Measurements from ENCODE around the gene RPS23.

DNA sequence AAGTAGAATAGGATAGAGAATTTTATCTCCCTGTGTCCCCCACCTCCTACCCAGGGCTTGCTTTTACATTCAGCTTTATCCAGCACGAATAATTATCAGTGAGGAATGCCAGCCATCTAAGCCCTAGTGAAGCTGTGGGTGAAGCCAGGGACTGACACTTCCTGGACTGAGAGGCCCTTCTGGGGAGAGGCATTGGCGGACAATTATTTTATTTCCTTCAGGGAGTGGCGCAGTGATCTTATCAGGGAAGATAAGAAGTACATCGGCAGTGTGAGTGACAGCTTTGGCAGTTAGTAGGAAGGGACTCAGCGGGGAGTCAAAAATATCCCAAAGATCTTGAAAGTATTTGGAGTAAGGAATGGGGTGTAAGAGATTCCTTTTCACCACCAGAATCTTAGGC is 34.9 kb upstream of the RPS23 start:
- TF ChIP-seq POLR2A (IDR thresholded peaks at IDR 0.05; ENCODE audit: control extremely low read depth in 1 of 2, low read depth in 2 of 2, low read length in 2 of 2) (no peak), MAX (IDR thresholded peaks at IDR 0.05) (no peak), CBX5 (IDR thresholded peaks at IDR 0.05; ENCODE audit: low read depth, low read length) (no peak), EZH2 (IDR thresholded peaks at IDR 0.05; ENCODE audit: low read depth, low read length, severe bottlenecking) (no peak), SP4 (IDR thresholded peaks at IDR 0.05; ENCODE audit: low read length) (no peak), BRCA1 (IDR thresholded peaks at IDR 0.05; ENCODE audit: low read depth, low read length) (no peak), POLR2AphosphoS5 (IDR thresholded peaks at IDR 0.05; ENCODE audit: low read depth, low read length) (no peak), EP300 (IDR thresholded peaks at IDR 0.05; ENCODE audit: borderline replicate concordance in 1 of 2, low read depth in 2 of 2, low read length in 2 of 2) (no peak)
- TF ChIP-seq, protein P1, sequence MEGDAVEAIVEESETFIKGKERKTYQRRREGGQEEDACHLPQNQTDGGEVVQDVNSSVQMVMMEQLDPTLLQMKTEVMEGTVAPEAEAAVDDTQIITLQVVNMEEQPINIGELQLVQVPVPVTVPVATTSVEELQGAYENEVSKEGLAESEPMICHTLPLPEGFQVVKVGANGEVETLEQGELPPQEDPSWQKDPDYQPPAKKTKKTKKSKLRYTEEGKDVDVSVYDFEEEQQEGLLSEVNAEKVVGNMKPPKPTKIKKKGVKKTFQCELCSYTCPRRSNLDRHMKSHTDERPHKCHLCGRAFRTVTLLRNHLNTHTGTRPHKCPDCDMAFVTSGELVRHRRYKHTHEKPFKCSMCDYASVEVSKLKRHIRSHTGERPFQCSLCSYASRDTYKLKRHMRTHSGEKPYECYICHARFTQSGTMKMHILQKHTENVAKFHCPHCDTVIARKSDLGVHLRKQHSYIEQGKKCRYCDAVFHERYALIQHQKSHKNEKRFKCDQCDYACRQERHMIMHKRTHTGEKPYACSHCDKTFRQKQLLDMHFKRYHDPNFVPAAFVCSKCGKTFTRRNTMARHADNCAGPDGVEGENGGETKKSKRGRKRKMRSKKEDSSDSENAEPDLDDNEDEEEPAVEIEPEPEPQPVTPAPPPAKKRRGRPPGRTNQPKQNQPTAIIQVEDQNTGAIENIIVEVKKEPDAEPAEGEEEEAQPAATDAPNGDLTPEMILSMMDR (IDR thresholded peaks at IDR 0.05; ENCODE audit: control extremely low read depth in 1 of 3, insufficient read depth in 1 of 3, low read depth in 1 of 3, low read length in 3 of 3), result no peak
